ENCODE measurements around the gene ZYG11B. TPM values are rescaled to one million over a fixed set of nuclear protein-coding genes. Genes with fewer than 3 reads are reported as not detected.
"Not testable (repeated sequence)": the region's sequence is repeated elsewhere in the genome, so short reads cannot be mapped to it uniquely, and the experiment has no call there.

Gene ZYG11B
- total RNA-seq, 1 donor from 2014 or later: 33.0 TPM

DNA sequence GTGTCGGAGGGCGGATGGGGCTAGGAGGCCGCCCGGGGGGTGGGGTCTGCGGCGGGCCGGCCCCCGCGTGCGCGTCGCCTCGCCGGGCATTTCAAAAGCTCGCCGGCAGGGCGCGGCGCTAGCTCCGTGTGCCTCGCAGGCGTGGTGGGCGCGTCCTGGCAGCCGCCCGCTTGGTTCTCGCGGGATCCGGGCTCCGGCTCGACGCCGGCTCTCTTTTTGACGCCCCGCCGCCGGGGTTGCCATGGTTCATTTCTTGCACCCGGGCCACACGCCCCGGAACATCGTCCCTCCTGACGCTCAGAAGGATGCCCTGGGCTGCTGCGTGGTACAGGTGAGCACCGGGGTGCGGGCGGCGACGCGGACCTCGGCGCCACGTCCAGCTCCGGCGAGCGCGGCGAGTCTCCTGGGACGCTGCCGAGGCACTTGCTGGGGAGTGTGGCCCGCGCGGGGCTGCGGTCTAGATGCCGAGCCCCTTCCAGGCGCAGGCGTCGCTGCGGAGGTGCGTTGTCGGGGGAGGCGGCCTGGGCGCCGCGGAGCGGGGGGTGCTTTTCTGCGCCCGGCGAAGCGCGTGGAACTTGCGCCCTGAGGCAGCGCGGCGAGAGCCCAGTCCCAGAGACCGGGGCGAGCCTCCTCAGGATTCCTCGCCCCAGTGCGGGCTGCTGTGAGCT is 116.5 kb downstream of the ZYG11B start, which contains the start of gene ZYG11A:
TSS of gene ZYG11A (plus strand) at position 118 of the 668 bp plus-strand sequence. CDS start at position 242, 124 bp downstream.
- no peak for DNase-seq (ENCODE audit: low spot score)

DNA sequence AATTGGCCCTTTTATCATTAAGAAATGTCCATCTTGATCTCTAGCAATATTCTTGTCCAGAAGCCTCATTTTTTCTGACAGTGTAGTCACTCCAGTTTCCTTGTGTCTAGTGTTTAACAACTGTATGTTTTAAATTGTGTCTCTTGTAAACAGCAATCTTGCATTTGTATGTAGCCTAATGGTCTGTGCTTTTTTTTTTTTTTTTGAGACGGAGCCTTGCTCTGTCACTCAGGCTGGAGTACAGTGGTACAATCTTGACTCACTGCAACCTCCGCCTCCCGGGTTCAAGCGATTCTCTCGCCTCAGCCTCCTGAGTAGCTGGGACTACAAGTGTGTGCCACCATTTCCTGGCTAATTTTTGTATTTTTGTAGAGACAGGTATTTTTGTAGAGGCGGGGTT is 118.9 kb downstream of the ZYG11B start:
- not testable (repeated sequence) for DNase-seq (ENCODE audit: low spot score)

DNA sequence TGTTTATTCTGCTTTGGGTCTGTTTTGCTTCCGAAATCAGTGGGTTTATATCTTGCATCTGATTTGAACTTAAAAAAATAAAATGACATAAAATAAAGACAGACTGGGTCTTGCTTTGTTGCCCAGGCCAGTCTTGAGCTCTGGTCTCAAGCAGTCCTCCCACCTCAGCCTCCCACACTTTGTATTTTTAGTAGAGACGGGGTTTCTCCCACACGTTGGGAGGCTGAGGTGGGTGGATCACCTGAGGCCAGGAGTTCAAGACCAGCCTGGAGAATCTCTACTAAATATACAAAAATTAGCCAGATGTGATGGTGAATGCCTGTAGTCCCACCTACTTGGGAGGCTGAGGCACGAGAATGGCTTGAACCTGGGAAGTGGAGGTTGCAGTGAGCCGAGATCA is 122.2 kb downstream of the ZYG11B start:
- no peak for DNase-seq (ENCODE audit: low spot score)

- no peak for DNase-seq (ENCODE audit: low spot score)
Observed at GRCh38 chr1:52850951-52851350, 124.7 kb downstream of the ZYG11B start.

- DNase-seq (ENCODE audit: low spot score): no peak
Observed at GRCh38 chr1:52852854-52853253, 126.6 kb downstream of the ZYG11B start.

DNA sequence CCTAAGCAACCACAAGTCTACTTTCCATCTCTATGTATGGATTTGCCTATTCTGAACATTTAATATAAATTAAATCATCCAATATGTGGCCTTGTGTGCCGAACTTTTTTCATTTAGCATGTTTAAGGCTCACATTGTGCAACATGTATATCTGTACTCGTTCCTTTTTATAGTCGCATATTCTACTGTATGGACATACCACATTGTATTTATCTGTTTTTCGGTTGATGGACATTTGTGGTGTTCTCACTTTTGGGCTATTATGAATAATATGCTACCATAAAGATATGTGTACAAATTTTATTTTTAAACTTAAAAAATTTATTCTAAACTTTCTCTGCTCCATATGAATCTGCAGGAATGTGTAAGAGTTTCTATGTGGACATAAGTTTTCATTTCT is 129.3 kb downstream of the ZYG11B start:
- DNase-seq (ENCODE audit: low spot score): no peak

DNA sequence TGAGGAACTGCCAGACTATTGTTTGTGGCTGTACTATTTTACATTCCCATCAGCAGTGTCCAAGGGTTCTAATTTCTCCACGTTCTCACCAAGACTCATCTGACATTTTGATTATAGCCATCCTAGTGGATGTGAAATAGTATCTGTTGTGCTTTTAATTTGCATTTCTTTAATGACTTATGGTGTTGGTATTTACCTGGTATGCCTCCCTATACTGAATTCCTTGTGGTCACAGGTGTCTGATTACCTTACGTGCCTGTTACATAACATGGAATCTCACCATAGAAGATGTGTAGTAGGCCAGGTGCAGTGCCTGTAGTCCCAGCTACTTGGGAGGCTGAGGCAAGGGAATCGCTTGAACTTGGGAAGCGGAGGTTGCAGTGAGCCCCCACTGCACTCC is 129.8 kb downstream of the ZYG11B start:
- no peak for DNase-seq (ENCODE audit: low spot score)

DNA sequence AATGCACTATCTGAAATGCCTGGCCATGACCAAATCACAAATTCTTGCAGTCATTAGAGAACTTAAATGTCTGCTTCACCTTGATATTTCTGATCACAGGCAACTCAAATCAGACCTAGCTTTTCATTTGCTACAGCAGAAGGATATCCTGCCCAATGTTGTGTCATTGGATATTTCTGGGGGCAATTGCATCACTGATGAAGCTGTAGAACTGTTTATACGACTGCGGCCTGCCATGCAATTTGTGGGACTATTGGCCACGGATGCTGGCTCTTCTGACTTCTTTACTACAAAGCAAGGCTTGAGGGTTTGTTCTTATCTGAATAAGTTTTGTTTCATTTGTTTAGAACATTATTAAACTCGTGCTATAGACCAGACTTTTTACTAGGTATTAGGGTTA is 131.2 kb downstream of the ZYG11B start:
- DNase-seq (ENCODE audit: low spot score): no peak

DNA sequence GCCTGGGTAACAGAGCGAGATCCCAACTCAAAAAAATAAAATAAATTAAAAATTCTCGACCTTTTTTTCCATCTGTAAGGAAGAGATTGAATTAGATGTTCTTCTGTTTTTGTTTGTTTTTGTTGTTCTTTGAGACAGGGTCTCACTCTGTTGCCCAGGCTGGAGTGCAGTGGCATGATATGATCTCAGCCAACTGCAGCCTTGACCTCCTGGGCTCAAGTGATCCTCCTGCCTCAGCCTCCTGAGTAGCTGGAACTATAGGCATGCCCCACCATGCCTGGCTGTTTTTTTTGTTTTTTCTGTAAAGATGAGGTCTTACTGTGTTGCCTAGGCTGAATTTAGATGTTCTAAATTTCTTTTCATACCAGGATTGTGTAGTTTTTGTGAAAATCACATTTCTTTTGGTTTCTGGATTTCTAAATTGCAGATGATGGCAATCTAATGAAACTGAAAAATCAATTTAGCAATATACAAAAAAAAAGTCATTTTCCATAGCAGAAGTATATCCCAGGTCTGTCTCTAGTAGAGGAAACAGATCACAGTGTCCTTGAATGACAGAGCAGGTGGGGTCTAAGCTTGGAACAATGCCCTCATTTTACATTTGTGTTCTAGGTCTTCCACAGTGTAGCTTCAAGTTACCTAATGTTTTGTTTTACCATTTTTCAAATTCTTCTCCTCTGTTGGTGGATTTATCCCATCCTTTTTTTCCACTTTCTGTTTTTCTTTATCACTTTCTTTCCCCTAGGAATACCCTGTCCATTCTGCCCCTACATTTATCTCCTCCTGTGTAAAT is 136.6 kb downstream of the ZYG11B start:
- no peak for DNase-seq (ENCODE audit: low spot score)

DNA sequence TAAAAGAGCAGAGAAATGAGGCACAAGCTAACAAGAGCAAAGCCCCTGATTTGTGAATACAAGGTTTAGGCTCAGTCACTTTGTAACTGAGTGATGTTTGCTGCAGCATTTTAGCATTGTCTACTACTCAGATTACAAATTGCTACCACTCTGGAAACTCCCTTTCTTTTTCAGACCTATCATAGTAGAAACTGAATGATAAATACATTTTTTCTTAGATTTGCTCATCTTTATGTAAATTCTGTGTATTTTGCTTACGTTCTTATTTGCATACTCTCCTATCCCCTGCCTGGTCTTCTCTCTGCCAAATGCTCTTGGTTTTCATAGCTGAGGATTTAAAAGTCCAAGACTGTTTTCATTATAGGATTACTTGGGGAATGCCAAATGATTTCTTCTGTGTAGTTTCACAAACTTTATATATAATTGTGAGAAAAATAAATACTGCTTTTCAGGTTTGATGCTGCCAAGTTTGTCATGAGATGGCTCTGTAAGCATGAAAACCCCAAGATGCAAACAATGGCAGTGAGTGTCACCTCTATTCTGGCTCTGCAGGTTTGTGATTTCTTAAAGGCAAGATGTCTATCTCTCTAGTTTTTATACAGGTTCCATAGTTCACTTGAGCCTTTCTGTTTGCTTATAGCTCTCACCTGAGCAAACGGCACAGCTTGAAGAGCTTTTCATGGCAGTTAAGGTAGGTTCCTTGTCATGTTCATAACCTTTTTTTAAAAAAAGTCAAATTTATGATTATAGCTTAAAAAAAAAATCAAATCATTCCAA is 141.0 kb downstream of the ZYG11B start:
- DNase-seq (ENCODE audit: low spot score): no peak

GRCh38 chr1:52869727-52870126 is 143.5 kb downstream of the ZYG11B start:
- DNase-seq (ENCODE audit: low spot score): not testable (repeated sequence)

DNA sequence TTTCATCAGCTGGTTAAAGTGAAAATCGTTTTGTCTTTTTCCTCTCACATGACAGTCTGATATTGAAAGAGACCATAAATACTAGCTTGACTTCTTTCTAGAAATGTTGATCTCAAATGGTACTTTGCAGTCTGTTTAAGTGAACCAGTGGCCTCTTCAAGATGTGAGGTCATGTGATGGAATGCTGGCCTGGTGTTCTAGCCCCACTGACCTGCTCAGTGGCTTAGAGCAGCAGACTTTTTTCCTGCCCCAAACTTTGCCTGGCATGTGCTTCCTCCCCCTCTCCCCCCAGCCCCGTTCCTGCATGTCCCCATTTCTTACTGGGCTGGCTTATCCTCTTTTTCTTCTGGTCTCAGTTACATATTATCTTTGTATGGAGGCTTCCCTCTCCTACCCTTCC is 150.6 kb downstream of the ZYG11B start:
- no peak for DNase-seq (ENCODE audit: low spot score)

Other genes with a start within 250 kb of the ZYG11B start
- 39.9 TPM for gene TUT4, start 173.4 kb upstream of the ZYG11B start, total RNA-seq
- gene GPX7, start 124.1 kb upstream of the ZYG11B start, total RNA-seq: 8.5 TPM
- not detected for gene SHISAL2A, start 93.3 kb upstream of the ZYG11B start, total RNA-seq
- 24.5 TPM for gene COA7, start 28.1 kb upstream of the ZYG11B start, total RNA-seq
- gene ZYG11A, start 116.3 kb downstream of the ZYG11B start, total RNA-seq: 0.06 TPM
- 105 TPM for gene ECHDC2, start 195.3 kb downstream of the ZYG11B start, total RNA-seq
- gene SCP2, start 200.8 kb downstream of the ZYG11B start, total RNA-seq: 153 TPM